HUES64 (cell line): ENCODE results near the gene NDE1.

Source experiments
- H3K27ac ChIP-seq: 2 replicates; pipeline ENCODE4 v1.7.0; 2013; ENCODE audit warnings: low read depth, low read length, inconsistent platforms
- H3K27me3 ChIP-seq: 2 replicates; pipeline ENCODE4 v1.6.1; 2013; ENCODE audit warnings: mild to moderate bottlenecking, low read length; ENCODE audit not compliant: insufficient read depth
- H3K36me3 ChIP-seq: 2 replicates; pipeline ENCODE4 v1.6.1; 2013; ENCODE audit warnings: mild to moderate bottlenecking, low read length; ENCODE audit not compliant: insufficient read depth
- H3K4me1 ChIP-seq: 2 replicates; pipeline ENCODE4 v1.6.1; 2013; ENCODE audit warnings: mild to moderate bottlenecking, low read length, moderate library complexity; ENCODE audit not compliant: insufficient read depth
- H3K4me3 ChIP-seq: 2 replicates; pipeline ENCODE4 v1.5.1; 2013; ENCODE audit warnings: mild to moderate bottlenecking, low read length, moderate library complexity
- H3K9ac ChIP-seq: 2 replicates; pipeline ENCODE4 v1.6.1; 2013; ENCODE audit warnings: mild to moderate bottlenecking, low read depth, low read length
- H3K9me3 ChIP-seq: 2 replicates; pipeline ENCODE4 v1.6.1; 2013; ENCODE audit warnings: low read depth, low read length; ENCODE audit not compliant: insufficient read depth
- WGBS: fragments of 150-250, 120-280 bp; methylation state at CpG from one replicate; pipeline ENCODE4 v1.1.7; 2013; ENCODE audit warnings: missing lambda C conversion rate; 5-methylcytosine and 5-hydroxymethylcytosine counted together

NDE1 gene

GRCh38 chr16:15701975-15702970, 52.2 kb downstream of the NDE1 start:
- no peaks in the 10 kb centered on the region for H3K27me3 ChIP-seq
- 94% methylated on average over 11 of the region's 11 CpGs for WGBS

GRCh38 chr16:15703029-15703736, 53.1 kb downstream of the NDE1 start:
- Histone ChIP-seq H3K27ac (no peak overlapping the region), H3K27me3 (no peaks in the 10 kb centered on the region), H3K9ac (no peak overlapping the region), H3K4me1 (no peaks in the 10 kb centered on the region), H3K36me3 (peaks cover 42% of the 10 kb centered on the region), H3K9me3 (no peaks in the 10 kb centered on the region), H3K4me3 (no peak overlapping the region)
- 93% methylated on average over 14 of the region's 14 CpGs for WGBS

More at GRCh38 chr16:15701975-15702970, 52.2 kb downstream of the NDE1 start:
- Histone ChIP-seq H3K27ac (no peak overlapping the region), H3K4me1 (no peaks in the 10 kb centered on the region), H3K9ac (no peak overlapping the region), H3K4me3 (no peak overlapping the region), H3K9me3 (no peaks in the 10 kb centered on the region), H3K36me3 (peaks cover 50% of the 10 kb centered on the region)

- Histone ChIP-seq H3K27ac (no peak overlapping the region), H3K27me3 (no peaks in the 10 kb centered on the region), H3K4me3 (no peak overlapping the region), H3K36me3 (peaks cover 31% of the 10 kb centered on the region), H3K4me1 (no peaks in the 10 kb centered on the region), H3K9me3 (no peaks in the 10 kb centered on the region), H3K9ac (no peak overlapping the region)
- 78% methylated on average over 8 of the region's 8 CpGs for WGBS
These were observed 54.5 kb downstream of the NDE1 start for GRCh38 chr16:15704545-15704987.

- Histone ChIP-seq H3K4me1 (no peaks in the 10 kb centered on the region), H3K4me3 (no peak overlapping the region), H3K27ac (no peak overlapping the region), H3K27me3 (no peaks in the 10 kb centered on the region), H3K9me3 (no peaks in the 10 kb centered on the region), H3K36me3 (peaks cover 25% of the 10 kb centered on the region), H3K9ac (no peak overlapping the region)
- 96% methylated on average over 8 of the region's 8 CpGs for WGBS
These were observed 55.1 kb downstream of the NDE1 start for GRCh38 chr16:15705064-15705565.

GRCh38 chr16:15707332-15707731, 57.3 kb downstream of the NDE1 start:
- no peak overlapping the region for H3K4me3 ChIP-seq
- no peaks in the 10 kb centered on the region for H3K4me1 ChIP-seq
- no peak overlapping the region for H3K9ac ChIP-seq
- H3K27me3 ChIP-seq: no peaks in the 10 kb centered on the region
- H3K9me3 ChIP-seq: no peaks in the 10 kb centered on the region
- 0 out of 2 replicates have a peak, but pooled peaks cover 5% of the 10 kb centered on the region for H3K36me3 ChIP-seq
- 92% methylated on average over 3 of the region's 3 CpGs for WGBS
- H3K27ac ChIP-seq: no peak overlapping the region

GRCh38 chr16:15708096-15708495, 58.1 kb downstream of the NDE1 start:
- Histone ChIP-seq H3K9me3 (no peaks in the 10 kb centered on the region), H3K36me3 (0 out of 2 replicates have a peak, but pooled peaks cover 3% of the 10 kb centered on the region), H3K27me3 (no peaks in the 10 kb centered on the region), H3K9ac (no peak overlapping the region), H3K4me1 (no peaks in the 10 kb centered on the region), H3K27ac (no peak overlapping the region), H3K4me3 (no peak overlapping the region)
- 96% methylated on average over 12 of the region's 12 CpGs for WGBS

GRCh38 chr16:15708997-15709396, 59.0 kb downstream of the NDE1 start:
- Histone ChIP-seq H3K9me3 (no peaks in the 10 kb centered on the region), H3K9ac (no peak overlapping the region), H3K27me3 (no peaks in the 10 kb centered on the region), H3K4me3 (no peak overlapping the region), H3K4me1 (no peaks in the 10 kb centered on the region), H3K36me3 (0 out of 2 replicates have a peak, but pooled peaks cover 3% of the 10 kb centered on the region), H3K27ac (no peak overlapping the region)
- WGBS: 93% methylated on average over 7 of the region's 7 CpGs

- Histone ChIP-seq H3K9me3 (no peaks in the 10 kb centered on the region), H3K27ac (no peak overlapping the region), H3K4me3 (no peak overlapping the region), H3K36me3 (no peaks in the 10 kb centered on the region), H3K27me3 (no peaks in the 10 kb centered on the region), H3K4me1 (no peaks in the 10 kb centered on the region), H3K9ac (no peak overlapping the region)
- 91% methylated on average over 29 of the region's 29 CpGs for WGBS
These were observed 64.5 kb downstream of the NDE1 start for GRCh38 chr16:15714393-15715172.

- no peaks in the 10 kb centered on the region for H3K4me1 ChIP-seq
- H3K36me3 ChIP-seq: no peaks in the 10 kb centered on the region
- H3K4me3 ChIP-seq: no peak overlapping the region
- WGBS: 92% methylated on average over 5 of the region's 5 CpGs
- no peaks in the 10 kb centered on the region for H3K27me3 ChIP-seq
- no peak overlapping the region for H3K27ac ChIP-seq
- no peak overlapping the region for H3K9ac ChIP-seq
- no peaks in the 10 kb centered on the region for H3K9me3 ChIP-seq
These were observed 65.2 kb downstream of the NDE1 start for GRCh38 chr16:15715221-15715620.

GRCh38 chr16:15716694-15717447, 66.8 kb downstream of the NDE1 start:
- H3K36me3 ChIP-seq: no peaks in the 10 kb centered on the region
- H3K27me3 ChIP-seq: no peaks in the 10 kb centered on the region
- 95% methylated on average over 23 of the region's 23 CpGs for WGBS
- no peak overlapping the region for H3K4me3 ChIP-seq
- no peak overlapping the region for H3K27ac ChIP-seq
- H3K9ac ChIP-seq: no peak overlapping the region
- no peaks in the 10 kb centered on the region for H3K4me1 ChIP-seq
- H3K9me3 ChIP-seq: no peaks in the 10 kb centered on the region
